Posterior vena cava (tissue), 2 donors: ENCODE data around the gene TNNT1. TPM values are rescaled to one million over a fixed set of nuclear protein-coding genes. Genes with fewer than 3 reads are reported as not detected.

Experiments
- DNase-seq: peaks from one replicate; pipeline ENCODE4 v3.0.0-alpha.2; 2020; ENCODE audit warnings: low spot score
- intact Hi-C, 2 donors: fragments of 100-400 bp; cut with DNase I; formaldehyde crosslinking; loops; one replicate each; pipeline versions ENCODE4 v1.14.1 to v1.14.2; 2022 to 2023
- total RNA-seq, 2 donors: library from RNA; stranded (reverse); fragmentation: NEBNext Ultra II Directional; extraction: Animal tissue kit (Norgen Biotek cat#: 25700); gene quantifications; one replicate each; pipeline ENCODE4 v1.2.1, GENCODE V29; 2021
- donor health status: DM: yes; HTN: yes; CAD: no.
- donor health status: DM: yes; HTN: yes; CAD: no.

TNNT1 gene
- total RNA-seq, 2 donors from 2014 or later: not detected

GRCh38 chr19:55096061-55096701 lies 52.8 kb downstream of the TNNT1 start:
- no peak for DNase-seq
- intact Hi-C loops: no loop called here

- intact Hi-C loops: no loop called here
- no peak for DNase-seq
Observed at GRCh38 chr19:55095260-55096060, 53.5 kb downstream of the TNNT1 start.

- intact Hi-C loops: no loop called here
- no peak for DNase-seq
Observed at GRCh38 chr19:55094456-55095259, 54.3 kb downstream of the TNNT1 start.

DNA sequence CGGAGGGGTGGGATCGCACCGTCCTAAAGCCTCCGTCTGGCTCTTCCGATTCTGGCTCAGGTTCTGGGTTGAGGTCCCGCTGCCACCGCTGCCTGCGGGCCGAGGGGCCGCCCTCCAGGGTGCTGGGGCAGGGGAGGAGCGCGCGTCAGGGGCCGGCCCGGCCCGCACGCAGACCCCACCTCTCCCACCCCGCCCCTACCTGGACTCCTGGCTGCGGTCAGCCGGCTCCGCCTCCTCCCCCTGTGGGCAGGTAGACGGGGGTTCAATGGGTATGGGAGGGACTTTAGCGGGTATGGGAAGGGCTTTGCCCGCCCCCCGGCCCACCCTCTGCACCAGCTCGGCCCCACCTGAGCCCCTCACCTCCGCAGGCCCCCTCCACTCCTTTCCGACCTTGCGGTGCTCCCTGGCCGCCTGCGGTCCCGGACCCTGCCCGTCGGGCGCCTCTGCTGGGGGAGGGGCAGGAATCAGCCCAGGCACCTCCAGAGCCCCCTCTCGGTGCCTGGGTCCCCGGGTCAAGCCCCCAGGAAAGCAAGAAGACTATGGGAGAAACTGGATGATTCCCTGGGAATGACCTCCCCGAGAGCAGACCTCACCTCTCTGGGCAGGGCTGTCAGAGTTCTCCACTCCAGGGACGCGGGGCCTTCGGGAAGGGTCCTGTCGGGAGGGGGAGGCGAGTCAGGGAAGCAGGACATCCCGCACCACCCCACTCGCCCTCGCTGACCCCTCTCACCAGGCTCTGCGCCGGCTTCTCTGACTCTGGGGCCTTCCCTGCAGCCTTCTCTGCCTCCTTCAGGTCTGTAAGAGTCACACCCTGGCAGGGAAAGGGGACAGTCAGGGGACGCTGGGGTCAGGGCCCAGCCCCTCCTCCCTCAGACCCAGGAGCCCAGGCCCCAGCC lies 56.3 kb downstream of the TNNT1 start:
- DNase-seq: no peak
- intact Hi-C loops: no loop called here

DNA sequence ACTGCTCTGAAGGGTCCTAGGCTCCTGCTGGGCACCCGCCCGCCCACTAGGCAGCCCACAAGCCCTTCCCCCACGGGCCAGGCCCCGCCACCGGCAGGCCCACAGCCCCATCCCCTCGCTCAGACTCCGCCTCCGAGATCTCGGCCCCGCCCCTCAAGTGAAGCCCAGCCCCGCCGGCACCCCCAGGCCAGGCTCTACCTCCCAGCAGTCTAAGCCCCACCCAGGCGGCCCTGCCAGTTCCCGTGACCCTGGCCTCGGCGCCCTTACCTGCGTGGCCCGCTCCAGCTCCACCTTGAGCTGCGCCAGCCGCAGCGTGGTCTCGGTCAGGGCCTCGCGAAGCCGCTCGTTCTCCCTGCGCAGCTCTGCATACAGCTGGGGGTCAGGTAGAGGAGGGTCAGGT lies 57.1 kb downstream of the TNNT1 start:
- DNase-seq: no peak
- intact Hi-C loops: no loop called here

- DNase-seq: no peak
- intact Hi-C loops: no loop called here
Observed at GRCh38 chr19:55091126-55091910, 57.7 kb downstream of the TNNT1 start.

- intact Hi-C loops: no loop called here
- DNase-seq: no peak
Observed at GRCh38 chr19:55090564-55090963, 58.4 kb downstream of the TNNT1 start.

GRCh38 chr19:55089342-55089944 lies 59.6 kb downstream of the TNNT1 start:
- intact Hi-C loops: no loop called here

DNA sequence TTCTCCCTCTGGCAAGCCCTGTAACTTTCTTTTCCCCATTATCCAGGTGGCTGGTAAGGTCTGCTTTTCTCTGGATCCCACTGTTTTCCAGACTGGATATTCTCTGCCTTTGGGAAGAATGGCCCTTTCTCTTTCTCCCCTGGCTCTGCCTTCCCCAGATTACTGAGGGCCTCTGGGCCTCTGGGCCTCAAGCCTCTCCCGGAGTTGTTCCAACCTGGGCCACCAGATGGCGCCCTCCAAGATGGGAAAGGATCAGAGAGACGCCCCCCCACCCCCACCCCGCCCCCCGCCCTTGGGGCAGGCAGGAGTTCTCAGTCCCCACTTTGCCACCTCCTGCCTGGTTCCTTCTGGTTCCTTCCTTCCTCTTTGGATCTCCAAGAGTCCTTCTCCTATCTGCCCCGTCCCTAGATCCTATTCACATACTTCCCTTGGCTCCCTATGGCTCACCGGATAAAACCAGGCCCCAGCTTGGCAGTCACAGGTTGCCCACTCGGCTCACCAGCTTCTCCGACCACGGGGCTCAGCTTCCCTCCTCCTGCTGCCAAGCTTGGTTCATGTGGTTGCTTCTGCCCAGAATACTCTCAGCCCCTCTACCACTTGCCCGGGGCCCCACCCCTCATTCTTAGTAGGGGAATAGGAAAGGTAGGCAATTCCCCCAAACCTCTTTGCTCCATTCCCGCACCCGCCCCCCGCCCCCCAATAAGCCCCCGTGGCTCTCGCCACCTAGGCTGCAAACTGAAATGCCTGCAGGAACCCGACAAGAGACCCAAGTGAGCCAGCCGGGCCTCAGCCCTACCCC lies 60.3 kb downstream of the TNNT1 start:
- intact Hi-C loops: no loop called here

More at GRCh38 chr19:55089342-55089944, 59.6 kb downstream of the TNNT1 start:
- DNase-seq: no peak

GRCh38 chr19:55088021-55088451 lies 61.0 kb downstream of the TNNT1 start:
- intact Hi-C loops: no loop called here
- DNase-seq: no peak

More for the DNA sequence above, 60.3 kb downstream of the TNNT1 start:
- peak; percentile 91 for DNase-seq

- no peak for DNase-seq
- intact Hi-C loops: no loop called here
Observed at GRCh38 chr19:55087542-55087901, 61.5 kb downstream of the TNNT1 start.

- DNase-seq: peak; percentile 97
- intact Hi-C loops: no loop called here
Observed at GRCh38 chr19:55086730-55087541, 62.1 kb downstream of the TNNT1 start.

- intact Hi-C loops: no loop called here
Observed at GRCh38 chr19:55085923-55086715, 62.9 kb downstream of the TNNT1 start.

GRCh38 chr19:55084416-55084815 lies 64.6 kb downstream of the TNNT1 start:
- DNase-seq: no peak
- intact Hi-C loops: no loop called here

More at GRCh38 chr19:55085923-55086715, 62.9 kb downstream of the TNNT1 start:
- DNase-seq: no peak

DNA sequence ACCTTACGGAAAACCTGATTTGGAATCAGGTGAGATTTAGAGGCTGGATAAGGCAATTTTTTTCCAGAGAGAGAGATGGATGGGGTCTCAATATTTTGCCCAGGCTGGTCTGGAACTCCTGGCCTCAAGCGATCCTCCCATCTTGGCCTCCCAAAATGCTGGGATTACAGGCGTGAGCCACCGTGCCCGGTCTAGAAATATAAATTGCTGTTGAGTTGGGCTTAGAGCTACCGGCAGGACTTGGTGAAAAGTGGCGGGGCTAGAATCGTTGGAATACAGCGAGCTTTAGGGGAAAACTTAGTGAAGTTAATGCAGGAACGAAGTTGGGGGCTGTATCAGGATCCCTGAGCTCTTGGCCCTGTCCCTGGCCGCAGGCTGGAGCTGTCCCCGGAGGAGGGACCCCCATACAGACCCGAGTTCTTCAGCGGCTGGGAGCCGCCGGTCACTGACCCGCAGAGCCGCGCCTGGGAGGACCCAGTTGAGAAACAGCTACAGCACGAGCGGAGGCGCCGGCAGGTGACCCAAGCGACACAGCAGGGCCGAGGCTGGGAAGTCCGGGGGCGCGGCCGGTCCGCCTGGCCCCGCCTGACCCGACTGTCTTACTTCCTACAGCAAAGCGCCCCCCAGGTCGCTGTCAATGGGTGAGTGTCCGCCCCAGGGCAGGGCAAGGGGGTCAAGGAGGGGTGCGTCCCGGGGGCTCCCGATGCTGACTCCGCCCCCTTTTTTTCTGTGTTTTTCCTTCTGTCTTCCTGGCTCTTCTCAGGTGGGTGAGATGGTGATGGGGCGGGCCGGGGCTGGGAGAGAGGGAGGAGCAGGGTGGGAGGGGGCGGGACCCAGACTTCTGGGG lies 65.8 kb downstream of the TNNT1 start:
- DNase-seq: no peak
- intact Hi-C loops: no loop called here
